Kidney capillary endothelial cell (primary cell): ENCODE measurements around the gene KRTAP5-6.
"Not testable (repeated sequence)": the region's sequence is repeated elsewhere in the genome, so short reads cannot be mapped to it uniquely, and the experiment has no call there.

ENCODE experiments used
- DNase-seq: peaks from one replicate; pipeline ENCODE4 v3.0.0-alpha.2; 2018; ENCODE audit warnings: low spot score

KRTAP5-6 gene

DNA sequence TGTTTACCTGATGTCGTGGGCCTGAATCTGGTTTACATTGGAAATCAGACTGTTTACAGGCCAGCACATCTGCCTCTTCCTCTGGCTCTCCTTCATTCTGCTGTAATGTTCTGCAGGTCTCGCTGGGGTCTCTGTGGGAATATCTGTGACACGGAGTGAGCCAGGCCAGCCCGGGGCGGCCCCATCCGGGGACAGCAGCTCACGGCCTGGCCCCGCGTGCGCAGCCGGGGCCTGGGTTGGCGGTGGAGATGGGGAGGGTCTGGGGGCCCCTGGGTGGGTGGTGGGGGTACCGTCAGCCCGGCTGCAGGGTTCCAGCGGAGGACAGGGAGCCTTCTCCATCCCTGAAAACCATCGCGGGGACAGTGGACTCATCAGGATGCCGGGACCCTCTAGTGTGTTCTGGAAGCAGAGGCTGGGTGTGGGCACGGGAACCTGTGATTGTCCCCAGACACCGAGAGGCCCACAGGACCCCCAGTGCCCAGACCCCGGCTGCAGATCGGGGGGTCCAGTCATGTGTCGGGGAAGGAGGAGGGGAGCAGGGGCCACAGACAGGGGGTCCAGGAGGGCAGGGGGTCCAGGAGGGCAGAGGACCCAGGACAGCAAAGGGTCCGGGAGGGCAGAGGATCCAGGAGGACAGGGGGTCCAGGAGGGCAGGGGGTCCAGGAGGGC is 13.0 kb upstream of the KRTAP5-6 start:
- not testable (repeated sequence) for DNase-seq

DNA sequence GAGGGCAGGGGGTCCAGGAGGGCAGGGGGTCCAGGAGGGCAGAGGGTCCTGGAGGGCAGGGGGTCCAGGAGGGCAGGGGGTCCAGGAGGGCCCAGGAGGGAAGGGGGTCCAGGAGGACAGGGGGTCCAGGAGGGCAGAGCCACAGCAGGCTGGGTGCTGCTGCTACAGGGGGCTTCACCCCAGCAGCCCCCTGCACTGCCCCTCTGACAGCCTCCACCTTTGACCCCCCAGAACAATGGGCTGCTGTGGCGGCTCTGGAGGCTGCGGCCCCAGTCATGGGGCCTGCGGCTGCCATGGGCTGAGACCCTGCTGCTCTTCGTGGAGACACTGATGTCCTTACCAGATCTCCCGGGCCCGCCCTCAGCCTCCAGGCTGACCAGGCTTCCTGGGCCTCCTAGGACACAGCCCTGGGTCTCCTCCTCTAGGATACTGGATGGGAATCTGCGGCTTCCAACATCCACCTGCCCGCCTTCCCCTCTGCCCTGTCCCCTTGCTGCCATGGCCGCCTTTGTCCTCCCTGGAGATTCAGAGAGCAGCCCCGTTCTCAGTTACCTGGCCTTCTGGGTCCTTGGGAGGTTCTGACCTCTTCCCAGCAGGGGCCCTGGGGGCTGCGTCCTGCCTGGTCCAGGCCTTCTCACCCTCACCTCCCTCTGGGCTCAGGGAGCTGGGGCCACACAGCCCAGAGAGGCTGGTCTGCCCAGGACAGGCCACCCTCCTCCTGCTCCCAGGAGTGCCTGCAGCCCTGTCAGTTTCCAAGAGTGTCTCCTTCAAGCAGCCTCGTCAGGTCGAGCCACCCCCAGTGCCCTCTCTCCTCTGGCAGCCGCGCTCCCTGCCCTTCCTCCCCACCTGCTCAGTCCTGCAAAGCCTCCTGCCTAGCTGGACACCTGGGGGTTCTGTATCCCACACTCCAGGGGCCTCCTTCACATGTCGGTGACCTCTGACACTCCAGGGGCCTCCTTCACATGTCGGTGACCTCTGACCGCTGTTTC is 11.8 kb upstream of the KRTAP5-6 start:
- not testable (repeated sequence) for DNase-seq

DNA sequence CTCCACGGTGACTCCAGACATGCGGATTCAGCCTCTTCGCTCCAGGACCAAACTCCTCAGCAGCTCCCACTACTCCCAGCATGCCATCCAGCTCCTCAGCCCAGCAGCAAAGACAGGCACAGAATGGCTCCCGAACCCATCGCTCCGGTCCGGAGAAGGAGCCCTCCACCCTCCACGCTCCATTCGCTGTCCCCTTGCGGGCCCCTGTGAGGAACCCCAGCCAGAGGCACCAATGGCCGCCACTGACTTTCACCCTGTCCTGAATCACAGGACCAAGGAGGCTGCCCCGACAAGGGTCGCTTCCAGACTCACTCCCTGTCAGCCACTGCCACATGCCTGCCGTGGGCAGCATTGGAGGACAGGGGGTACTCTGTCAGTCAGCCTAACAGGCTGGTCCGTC is 10.8 kb upstream of the KRTAP5-6 start:
- DNase-seq, result not testable (repeated sequence)

DNA sequence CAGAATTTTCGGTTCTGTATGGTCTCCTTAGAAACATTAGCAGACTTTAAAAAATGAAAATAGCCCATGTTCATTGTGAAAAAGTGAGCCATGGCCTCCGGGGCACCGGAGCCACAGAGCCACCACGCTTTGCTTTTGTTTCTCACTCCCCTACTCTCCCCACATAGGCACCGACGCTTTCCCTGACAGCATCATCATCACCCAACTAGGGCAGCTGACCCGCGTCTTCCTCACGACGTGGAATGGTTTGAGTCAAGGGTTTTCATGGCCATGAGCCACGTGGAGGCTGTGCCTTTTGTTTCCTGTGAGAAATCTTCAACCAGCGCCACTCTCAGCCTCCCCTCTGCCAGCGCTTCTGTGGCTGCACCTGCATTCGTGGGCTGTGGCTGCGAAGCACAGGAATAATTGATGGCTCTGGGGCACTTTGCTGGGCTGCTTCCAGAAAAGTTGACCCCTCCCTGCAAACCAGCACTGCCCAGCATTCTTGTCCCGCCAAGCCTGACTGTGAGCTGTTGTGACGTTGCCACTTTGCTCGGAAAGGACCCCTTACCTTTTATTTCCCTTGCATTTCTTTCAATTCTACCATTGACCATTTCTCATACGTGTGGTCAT is 8.6 kb upstream of the KRTAP5-6 start:
- DNase-seq, result not testable (repeated sequence)

DNA sequence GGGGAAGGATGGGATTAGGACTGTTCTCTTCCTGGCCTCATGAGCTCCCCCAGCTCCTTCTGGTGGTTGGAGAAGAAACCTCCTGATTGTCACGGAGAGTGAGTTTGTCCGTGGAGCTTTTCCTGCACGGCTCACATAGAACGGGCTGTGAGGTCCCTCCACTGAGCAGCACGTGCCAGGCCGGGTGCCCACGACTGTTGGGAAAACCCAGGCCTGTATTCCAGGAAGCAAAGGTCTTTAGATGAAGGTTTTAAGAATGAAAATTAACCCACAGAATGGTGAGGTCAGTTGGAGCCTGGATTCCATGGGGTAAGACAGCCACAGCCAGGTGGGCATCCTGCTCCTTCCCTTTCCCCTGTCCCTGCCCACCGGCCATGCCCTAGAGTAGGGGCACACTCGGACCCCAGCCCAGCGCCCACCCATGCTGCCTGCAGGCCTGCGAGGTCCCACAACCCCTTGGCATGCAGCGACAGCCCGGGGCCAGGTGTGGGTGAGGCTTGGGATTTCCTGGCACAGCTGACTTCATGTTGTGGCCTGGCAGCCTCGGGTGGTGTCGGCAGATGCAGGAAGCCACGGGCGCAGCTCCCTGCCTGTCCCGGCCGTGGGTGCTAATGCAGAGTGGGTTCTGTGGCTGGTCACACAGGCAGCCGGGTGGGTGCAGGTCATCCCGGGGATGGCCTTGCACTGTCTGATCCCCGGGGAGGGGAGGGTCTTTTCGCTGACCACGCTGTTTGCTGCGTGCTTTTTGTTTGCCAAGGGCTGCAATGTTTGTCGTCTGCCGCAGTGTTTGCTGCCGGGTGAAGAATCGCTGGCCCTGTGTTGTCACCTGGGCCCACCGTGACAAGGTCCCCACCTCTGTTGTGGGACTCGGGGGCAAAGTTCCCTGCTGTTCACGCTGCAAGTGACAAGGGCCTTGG is 7.5 kb upstream of the KRTAP5-6 start:
- DNase-seq, result not testable (repeated sequence)

DNA sequence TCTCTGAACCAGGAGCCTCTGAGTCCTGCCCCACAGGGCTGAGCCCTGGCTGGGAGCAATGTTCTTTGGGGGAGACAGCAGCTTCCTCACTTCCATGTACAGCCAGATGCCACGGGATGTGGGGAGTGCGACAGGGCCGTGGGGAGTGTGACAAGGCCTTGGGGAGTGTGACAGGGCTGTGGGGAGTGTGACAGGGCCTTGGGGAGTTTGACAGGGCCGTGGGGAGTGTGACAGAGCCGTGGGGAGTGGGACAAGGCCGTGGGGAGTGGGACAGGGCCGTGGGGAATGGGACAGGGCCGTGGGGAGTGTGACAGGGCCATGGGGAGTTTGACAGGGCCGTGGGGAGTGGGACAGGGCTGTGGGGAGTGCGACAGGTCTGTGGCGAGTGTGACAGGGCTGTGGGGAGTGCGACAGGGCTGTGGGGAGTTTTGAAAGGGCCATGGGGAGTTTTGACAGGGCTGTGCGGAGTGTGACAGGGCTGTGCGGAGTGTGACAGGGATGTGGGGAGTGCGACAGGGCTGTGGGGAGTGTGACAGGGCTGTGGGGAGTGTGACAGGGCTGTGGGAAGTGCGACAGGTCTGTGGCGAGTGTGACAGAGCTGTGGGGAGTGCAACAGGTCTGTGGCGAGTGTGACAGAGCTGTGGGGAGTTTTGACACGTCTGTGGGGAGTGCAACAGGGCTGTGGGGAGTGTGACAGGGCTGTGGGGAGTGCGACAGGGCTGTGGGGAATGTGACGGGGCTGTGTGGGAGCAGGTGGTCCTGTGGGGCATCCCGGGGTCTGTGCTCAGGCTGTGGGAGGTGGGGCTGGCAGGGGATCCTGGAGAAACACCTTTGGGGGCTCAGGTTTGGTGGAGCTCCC is 6.6 kb upstream of the KRTAP5-6 start:
- no peak for DNase-seq

DNA sequence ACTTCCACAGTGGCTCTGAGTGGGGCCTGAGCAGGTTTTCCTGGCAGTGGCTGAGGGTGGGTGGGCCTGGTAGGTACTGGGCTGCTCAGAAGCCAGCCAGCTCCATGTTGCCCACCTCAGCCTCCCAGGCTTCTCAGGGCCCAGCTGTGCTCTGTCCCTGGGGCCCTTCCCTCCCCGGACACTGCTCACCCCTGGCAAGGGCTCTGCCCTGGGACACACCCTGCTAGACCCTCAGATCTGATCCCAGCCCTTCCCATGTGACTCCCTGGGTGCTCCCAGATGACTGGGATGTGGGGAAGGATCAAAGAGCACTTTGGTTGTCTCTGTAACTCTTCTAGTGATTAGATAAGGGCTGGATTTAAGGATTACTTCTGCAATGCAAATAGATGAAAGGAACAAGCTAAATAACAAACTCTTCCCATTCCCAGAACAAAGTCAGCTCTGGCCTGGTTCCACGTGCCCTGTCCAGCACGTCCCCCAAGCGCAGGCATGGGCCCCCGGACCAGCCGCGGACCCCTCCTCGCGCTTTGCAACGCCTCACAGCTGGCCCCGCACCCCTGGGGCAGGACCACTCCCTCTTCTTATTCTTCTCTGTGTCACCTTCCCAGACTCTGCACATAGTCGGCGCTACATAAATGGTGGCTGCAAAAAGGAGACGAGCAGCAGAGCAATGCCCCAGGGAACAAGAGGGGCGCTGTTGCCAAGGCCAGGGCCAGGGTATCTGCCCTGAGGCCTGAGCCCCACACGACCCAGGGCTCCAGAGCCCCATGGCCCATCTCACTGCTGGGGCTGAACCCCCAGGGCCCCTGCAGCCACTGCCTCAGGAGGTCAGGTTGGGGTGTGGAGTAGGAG is 5.7 kb upstream of the KRTAP5-6 start:
- no peak for DNase-seq

DNA sequence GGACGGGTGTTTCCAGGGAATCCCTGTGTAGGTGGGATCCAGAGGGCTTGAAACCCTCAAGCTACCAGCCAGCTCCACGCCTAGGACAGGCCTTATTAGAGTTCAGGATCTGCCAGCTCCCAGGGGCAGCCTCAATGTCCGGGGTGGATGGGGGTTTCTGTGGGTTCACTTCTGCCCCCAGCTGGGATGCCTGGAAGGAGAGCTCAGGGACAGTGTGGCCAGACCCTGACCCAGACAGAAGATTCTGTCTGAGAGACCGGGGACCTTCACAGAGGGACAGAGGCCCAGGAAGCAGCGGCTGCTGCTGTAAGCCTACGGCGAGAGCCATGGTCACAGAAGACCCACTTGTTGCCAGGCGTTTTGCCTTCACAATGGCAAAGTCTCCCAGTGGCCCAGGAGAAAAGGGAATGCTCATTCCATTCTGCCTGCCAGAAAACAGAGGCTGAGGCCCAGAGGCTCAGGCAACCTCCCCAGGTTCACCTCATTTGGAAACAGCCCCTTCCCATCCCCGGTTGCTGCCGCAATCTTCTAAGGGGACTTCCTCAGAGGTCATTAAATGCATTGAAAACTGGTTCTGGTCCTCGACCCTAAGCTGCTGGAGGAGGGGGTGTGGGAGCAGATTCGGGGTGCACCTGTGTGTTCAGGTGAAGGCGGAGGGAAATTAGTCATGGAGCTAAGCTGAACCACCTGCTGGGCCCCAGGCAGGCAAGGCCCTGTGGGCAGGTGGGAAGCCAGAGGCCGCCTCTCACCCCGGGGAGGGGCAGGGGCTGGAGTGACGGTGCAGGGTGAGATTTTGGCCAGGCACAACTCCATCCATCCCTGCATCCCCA is 4.9 kb upstream of the KRTAP5-6 start:
- no peak for DNase-seq

DNA sequence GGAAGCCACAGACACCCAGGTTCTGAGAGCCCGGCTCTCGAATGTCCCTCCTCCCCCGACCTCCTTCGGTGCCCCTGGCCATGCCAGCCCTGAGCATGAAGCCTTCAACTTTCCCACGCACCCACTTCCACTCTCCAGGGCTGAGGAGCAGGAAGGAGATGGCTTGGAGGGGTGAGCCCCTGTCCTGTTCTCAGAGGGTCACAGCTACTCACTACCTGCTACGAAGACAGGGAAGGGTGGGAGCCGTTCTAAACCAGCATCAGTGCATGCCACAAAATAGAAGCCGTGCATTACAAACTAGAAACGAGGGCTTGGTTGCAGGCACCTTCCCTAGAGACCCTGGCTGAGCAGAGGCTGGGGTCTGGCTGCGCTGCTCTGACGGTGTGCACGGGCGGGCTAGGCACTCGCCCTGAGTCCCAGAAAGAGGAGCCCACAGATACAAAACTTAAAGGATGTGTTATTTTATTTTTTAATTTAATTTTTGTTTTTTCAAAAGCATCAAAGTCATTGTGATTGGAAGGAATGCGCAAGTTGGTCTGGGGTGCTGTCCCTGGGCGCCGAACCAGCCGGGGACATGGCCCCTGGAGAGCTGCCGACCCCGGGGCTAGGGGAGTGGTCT is 4.2 kb upstream of the KRTAP5-6 start:
- DNase-seq, result no peak

DNA sequence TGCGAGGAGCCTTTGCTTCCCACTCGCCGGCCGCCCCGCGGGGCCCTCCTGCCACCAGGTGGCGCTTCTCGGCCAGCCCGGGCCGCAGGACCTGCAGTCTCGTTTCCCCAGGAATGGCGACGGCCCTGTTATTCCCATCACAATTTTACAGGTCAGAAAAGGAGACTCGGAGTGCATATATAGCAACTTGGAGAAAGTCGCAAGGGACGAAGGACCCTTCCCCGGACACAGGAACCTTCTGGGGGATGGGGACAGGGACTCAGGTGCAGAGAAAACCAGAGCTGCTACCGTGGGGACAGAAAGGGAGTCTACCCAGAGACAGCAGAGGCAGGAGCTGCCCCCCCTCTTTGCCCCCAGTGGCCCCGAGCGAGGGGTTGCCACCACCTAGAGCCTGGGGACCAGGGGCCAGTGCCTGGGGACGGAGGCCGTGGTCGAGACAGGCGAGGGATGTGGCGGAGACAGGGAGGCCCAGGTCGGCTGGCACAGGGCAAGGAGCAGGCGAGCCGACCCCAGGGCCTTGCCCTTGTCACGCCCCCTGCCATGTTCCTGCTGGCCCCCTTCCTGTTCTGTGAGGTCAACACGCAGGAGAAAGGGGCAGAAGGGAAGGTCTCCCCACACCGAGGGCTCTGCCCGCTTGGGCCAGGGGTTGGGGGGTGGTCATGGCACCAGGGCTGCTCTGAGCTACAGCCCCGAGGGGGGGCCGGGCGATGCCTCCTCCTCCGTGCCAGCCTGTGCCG is 3.5 kb upstream of the KRTAP5-6 start:
- peak; percentile 62 for DNase-seq

DNA sequence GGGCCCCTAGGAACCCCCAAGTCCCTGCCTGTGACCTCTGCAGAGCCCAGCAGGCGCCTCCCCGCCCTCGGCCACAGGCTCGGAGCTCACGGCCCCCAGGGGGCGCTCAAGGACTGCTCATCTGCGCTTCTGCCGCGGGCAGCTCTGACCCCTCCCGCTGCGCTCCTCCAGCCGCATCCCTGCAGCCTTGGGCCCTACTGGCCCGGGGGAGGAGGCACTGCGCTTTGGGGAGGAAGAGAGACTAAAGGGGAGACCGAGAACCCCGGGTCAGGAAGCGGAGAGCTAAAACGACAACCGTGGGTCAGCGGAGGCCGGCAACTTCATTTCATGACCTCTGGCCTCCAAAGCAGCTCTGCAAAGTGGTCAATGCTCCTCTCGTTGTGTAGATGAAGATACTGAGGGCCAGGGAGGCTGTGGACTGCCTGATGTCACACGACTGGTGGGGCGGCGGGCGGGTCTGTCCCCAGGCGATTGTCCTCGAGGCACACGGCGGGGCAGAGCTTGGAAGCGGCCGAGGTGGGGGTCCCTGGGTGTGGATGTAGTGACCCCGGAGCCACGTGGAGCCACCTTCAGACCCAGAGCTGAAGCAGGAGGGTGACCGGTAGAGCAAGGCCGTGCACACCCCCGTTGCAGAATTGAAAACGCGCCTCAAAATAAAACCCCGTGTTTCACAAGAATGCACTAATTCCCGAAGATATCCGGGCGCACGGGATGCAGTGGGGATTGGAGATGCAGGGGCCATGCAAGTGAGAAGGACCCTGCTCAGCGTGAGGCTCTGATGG is 2.7 kb upstream of the KRTAP5-6 start:
- peak; percentile 85 for DNase-seq

DNA sequence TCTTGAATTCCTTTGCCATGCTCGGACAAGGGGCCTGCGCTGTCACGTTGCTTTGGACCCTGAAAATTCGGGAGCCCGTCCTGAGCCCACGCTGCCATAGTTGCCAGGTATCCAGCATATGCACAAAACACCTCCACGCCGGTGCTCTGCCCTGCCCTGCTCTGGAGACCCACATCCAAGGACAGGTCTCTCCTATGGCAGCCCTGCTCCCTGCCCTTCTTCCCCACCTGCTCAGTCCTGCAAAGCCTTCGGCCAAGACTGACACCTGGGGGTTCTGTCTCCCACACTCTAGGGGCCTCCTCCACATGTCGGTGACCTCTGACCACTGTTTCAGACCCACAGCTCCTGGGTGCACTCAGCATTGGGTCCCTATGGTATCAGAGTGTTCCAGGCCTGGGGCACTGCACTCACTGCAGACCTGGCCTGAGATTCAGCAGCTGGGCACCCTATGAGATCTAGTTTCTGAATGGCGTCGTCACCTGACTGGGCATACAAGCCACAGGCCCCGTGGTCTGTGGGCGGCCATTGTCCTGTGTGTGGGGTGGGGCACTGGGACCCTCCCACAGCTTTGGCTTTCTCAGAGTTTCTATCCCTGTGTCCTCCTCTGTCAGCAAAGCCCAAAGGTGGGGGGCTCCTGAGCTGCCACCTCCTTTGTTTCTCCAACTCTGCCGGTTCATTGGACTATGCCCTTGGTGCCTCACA is 2.0 kb upstream of the KRTAP5-6 start:
- no peak for DNase-seq

DNA sequence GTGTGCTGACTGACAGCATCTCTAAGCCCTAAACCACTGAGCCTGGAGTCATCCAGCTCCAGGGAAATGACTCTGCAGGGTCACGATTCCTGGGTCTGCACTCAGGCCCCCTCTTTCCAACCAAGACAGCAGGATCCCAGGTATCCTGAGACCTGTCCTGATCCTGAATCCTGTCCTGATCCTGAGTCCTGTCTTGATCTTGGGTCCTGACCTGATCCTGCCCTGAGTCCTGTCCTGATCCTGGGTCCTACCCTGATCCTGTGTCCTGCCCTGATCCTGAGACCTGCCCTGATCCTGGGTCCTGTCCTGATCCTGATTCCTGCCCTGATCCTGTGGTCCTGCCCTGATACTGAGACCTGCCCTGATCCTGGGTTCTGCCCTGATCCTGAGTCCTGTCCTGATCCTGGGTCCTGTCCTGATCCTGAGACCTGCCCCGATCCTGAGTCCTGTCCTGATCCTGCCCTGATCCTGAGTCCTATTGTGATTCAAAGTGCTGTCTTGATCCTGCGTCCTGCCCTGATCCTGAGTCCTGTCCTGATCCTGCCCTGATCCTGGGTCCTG is 1.4 kb upstream of the KRTAP5-6 start:
- DNase-seq, result no peak

DNA sequence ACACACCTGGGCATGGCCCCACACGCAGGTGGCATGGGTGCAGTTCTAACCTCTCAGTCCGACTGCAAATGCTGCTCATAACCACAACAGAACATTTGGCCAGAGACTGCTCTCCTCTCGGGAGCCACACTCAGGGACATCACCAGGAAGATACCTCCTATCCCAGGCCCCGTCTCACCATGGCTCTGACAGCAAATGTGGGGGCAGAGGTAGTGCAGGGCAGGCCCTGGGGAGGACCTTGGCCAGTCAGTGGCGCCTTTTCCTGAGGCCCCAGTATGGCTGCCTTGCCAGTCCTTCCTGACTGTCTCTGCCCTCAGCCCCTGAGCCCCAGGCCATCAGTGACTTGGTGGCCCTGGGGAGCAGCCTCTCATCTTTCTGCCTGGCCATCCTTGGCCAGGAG is 2.8 kb downstream of the KRTAP5-6 start:
- DNase-seq, result no peak

DNA sequence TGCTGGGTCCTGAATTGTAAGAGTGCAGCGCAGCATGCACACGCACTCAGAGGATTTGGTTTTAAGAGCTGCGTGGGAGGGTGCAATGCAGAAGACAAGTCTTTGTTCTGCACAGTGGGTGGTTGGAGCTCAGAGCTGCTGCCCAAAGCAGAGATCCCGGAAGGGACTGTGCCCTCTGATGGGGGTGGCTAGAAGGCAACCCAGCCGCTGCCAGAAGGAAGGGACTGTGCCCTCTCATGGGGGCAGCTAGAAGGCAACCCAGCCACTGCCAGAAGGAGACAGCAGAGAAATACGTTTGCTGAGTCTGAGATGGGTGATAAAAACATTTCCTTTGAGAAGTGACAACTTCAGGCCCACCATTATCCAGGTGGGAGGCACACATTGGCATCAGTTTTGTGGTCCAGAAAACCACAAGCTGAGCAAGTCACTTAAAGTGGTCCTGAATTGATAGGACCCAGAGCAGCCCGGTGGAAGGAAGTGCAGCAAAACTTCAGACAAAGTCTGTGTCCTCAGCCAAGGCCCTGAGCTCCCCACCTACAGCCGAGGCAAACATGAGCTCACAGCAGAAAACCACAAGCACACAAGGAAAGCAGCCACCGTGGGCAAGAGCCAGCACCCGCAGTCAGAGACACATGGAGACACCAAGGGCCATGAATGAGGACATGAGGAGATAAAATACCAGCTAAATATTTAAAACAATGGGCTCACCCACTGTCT is 4.3 kb downstream of the KRTAP5-6 start:
- DNase-seq, result no peak
